Measurements from ENCODE around the gene GBGT1. TPM values are rescaled to one million over a fixed set of nuclear protein-coding genes. Genes with fewer than 3 reads are reported as not detected.

GBGT1 gene
- total and polyA plus RNA-seq, 2 experiments from 2014 or later = 3.7 to 22.4 TPM

DNA sequence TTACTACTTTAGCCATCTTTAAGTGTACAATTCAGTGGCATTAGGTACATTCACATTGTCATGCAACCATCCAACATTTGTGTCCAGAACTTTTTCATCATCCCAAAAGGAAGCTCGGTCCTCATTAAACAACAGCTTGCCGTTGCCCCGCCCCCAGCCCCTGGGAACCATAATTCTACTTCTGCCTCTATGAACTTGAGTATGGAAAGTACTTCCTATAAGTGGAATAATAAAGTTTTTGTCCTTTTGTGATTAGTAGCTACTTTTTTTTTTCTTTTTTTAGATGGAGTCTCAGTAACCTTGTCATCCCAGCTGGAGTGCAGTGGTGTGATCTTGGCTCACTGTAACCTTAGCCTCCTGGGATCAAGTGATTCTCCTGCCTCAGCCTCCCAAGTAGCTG, 5.0 kb downstream of the GBGT1 start:
- Mint-ChIP-seq H3K27me3 (ENCODE audit: insufficient read depth, low read depth, poor library complexity) (peaks cover 15% of the 10 kb centered on the region), H3K4me3 (no peak overlapping the region), H3K27ac (no peak overlapping the region), H3K36me3 (ENCODE audit: low read depth) (peaks cover 18% of the 10 kb centered on the region; the same call in 2 of the 3 replicates), H3K4me1 (peaks cover 2% of the 10 kb centered on the region; the same call in 2 of the 3 replicates), H3K9me3 (no peaks in the 10 kb centered on the region)
- Histone ChIP-seq H4K20me1 (replicated peaks; ENCODE audit: insufficient read depth) (no peaks in the 10 kb centered on the region; the same call in 1 of the 2 replicates), H3K27me3 (ENCODE audit: insufficient read depth) (peaks cover 13% of the 10 kb centered on the region), H3K79me2 (replicated peaks; ENCODE audit: insufficient read depth) (no peaks in the 10 kb centered on the region), H3K27ac (ENCODE audit: low read depth) (no peak overlapping the region), H2AFZ (no peak overlapping the region), H3K4me3 (no peak overlapping the region), H3F3A (replicated peaks; ENCODE audit: low read depth) (no peaks in the 10 kb centered on the region), H3K9me2 (ENCODE audit: insufficient read depth) (no peaks in the 10 kb centered on the region), H3K36me3 (ENCODE audit: insufficient read depth) (no peaks in the 10 kb centered on the region), H3K4me2 (no peak overlapping the region), H3K4me1 (ENCODE audit: insufficient read depth) (no peaks in the 10 kb centered on the region)
- ATAC-seq (no peak), DNase-seq (ENCODE audit: low spot score) (no peak)
- no peak for TF ChIP-seq ZNF331 (CRISPR knock-in tag; IDR thresholded peaks at IDR 0.05; ENCODE audit: low read depth)
- no peak for TF ChIP-seq STAT1 (IDR thresholded peaks at IDR 0.05; ENCODE audit: unreplicated experiment)
- no peak for TF ChIP-seq NANOG (IDR thresholded peaks at IDR 0.05; ENCODE audit: borderline replicate concordance)
- no peak for TF ChIP-seq POLR2AphosphoS5 (IDR thresholded peaks at IDR 0.05; ENCODE audit: low read depth)
- no peak for TF ChIP-seq REST (IDR thresholded peaks at IDR 0.05; ENCODE audit: unreplicated experiment)
- TF ChIP-seq ZNF114 (CRISPR knock-in tag; IDR thresholded peaks at IDR 0.05) = no peak
- no peak for TF ChIP-seq CREB1 (CRISPR knock-in tag; IDR thresholded peaks at IDR 0.05; ENCODE audit: low read depth)
- TF ChIP-seq ZNF462 (CRISPR knock-in tag; IDR thresholded peaks at IDR 0.05) = no peak
- no peak for TF ChIP-seq CTCF (conservative IDR thresholded peaks at IDR 0.05; ENCODE audit: low read depth in 2 of 2)

All from GM23338 (cell line).